OCI-LY3 (cell line): ENCODE results near the gene GALNT14.

Experiments used
- CTCF ChIP-seq: fragments of 200-600, 300-600 bp; sonication (generic); IDR thresholded peaks from 2 replicates; pipeline ENCODE4 v1.5.1; 2014; ENCODE audit warnings: antibody characterized with exemption, low read length, low read depth
- EZH2phosphoT487 ChIP-seq: fragments of 200-600 bp; shearing (Covaris generic); IDR thresholded peaks from 2 replicates; pipeline ENCODE4 v1.6.1; 2018; ENCODE audit warnings: antibody characterized with exemption, mixed run types, low read depth

GRCh38 chr2:31067259-31067658 is 71.0 kb downstream of the GALNT14 start:
- no peak for TF ChIP-seq CTCF
- TF ChIP-seq EZH2phosphoT487: no peak
